Non-pigmented ciliary epithelial cell (primary cell): ENCODE measurements around the gene ABCD3.
A peak's percentile ranks its signal among the peaks of the same experiment; 100 is the strongest.
"Not testable (repeated sequence)": the region's sequence is repeated elsewhere in the genome, so short reads cannot be mapped to it uniquely, and the experiment has no call there.

Experiments
- DNase-seq: peaks from one replicate; pipeline ENCODE4 v3.0.0-alpha.2; 2010; ENCODE audit warnings: low read depth

The ABCD3 gene

GRCh38 chr1:94550800-94551241 is 132.6 kb downstream of the ABCD3 start:
- DNase-seq: no peak

GRCh38 chr1:94551449-94551848 is 133.3 kb downstream of the ABCD3 start:
- DNase-seq: no peak

DNA sequence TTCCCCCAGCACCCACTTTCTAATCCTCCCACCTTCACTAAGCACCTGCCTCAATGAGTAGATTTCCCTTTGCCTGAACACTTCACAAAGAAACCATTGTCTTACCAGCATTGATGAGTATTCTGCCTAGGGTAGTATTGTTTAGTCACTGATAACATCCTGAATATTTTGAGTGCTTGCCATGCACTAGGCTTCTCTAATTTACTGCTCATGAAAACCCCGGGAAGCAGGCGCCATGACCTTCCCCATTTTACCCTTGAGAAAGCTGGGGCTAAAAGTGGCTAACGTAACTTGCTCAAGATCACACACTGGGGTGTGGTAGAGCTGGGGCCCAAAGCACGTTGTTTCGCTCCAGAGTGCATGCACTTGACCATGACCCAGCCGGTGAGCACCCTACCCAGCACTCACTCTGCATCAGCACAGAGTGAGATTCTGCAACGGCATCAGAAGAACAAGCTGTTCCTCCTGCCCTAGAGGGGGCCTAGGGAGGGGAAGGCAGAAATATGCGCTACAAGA is 133.9 kb downstream of the ABCD3 start:
- no peak for DNase-seq

- peak; percentile 22 for DNase-seq
Measured at GRCh38 chr1:94553323-94553730, 135.1 kb downstream of the ABCD3 start.

- no peak for DNase-seq
Measured at GRCh38 chr1:94553931-94554330, 135.7 kb downstream of the ABCD3 start.

DNA sequence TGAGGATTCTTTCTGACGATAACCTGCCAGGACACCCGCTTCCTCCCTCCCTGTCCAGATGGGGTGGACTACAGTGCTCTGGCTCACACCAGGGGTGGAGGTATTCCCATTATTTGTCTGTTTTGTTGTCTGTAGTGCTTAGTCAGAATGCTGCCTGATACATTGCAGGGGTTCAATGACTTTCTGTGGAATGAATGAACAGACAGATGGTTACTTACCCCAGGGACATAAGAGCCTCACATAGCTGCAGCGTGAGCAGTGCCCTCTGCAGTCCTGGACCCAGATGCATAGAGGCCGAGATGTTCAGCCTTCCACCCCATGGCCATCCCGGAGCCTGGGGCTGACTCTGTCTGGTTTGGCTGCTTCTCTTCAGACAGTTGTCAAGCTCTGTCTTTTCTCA is 136.4 kb downstream of the ABCD3 start:
- DNase-seq: no peak

- no peak for DNase-seq
Measured at GRCh38 chr1:94555091-94555490, 136.9 kb downstream of the ABCD3 start.

DNA sequence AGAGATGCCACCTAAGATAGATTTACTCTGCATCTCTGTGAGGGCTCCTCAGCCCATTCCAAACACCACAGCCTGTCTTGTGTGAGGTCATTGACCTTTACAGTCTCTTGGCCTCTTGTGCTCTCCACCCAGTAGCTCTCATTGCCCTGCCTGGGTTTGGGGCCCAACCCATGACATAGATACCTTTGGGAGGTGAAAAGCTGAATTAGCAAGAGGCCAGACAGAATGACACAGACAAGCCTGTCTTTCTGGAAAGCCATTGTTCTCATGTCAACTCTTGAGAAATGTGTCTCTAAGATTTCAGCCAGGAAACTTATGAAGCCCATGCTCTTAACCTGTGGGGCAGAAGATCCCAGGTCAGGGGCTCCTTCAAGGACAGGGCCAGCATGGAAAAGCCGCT is 141.7 kb downstream of the ABCD3 start:
- no peak for DNase-seq

DNA sequence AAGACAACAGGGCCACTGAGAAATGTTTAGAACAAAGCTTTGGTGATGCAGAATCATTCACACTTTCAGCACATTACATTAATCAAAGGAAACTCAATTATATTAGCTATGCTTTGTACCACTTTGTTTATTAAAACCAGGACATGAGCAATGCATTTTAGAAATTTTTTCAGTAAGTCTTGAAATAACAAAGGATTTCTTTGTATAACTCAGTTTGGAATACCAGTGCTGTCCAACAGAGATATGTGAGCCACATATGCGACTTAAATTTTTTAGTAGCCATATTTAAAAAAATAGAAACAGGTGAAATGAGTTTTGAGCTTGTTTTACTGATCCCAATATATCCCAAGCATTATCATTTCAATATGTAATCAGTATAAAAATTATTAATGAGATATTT is 142.1 kb downstream of the ABCD3 start:
- no peak for DNase-seq

- DNase-seq: no peak
Measured at GRCh38 chr1:94562519-94563260, 144.5 kb downstream of the ABCD3 start.

DNA sequence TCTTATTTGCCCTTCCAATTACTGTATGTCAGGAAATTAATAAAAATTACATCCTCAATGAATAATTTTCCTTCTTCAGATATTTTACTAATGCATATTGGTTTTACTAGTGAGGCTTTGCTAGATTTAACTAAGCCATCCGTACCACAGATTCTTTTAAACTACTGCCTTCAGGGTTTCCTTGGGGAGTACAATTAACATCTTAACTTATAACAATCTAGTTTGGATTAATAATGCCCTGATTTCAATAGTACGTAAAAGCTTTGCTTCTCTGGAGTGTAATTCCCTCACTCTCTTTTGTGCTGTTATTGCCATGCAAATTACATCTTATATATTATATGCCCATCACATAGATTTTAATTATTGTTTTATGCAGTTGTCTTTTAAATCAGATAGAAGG is 147.7 kb downstream of the ABCD3 start:
- no peak for DNase-seq

DNA sequence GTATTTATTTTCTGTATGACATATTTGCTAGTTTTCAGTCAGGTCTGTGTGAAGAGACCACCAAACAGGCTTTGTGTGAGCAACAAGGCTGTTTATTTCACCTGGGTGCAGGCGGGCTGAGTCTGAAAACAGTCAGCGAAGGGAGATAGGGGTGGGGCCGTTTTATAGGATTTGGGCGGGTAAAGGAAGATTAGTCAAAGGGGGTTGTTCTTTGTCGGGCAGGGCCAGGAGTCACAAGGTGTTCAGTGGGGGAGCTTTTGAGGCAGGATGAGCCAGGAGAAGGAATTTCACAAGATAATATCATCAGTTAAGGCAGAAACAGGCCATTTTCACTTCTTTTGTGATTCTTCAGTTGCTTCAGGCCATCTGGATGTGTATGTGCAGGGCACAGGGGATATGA is 148.2 kb downstream of the ABCD3 start:
- not testable (repeated sequence) for DNase-seq

DNA sequence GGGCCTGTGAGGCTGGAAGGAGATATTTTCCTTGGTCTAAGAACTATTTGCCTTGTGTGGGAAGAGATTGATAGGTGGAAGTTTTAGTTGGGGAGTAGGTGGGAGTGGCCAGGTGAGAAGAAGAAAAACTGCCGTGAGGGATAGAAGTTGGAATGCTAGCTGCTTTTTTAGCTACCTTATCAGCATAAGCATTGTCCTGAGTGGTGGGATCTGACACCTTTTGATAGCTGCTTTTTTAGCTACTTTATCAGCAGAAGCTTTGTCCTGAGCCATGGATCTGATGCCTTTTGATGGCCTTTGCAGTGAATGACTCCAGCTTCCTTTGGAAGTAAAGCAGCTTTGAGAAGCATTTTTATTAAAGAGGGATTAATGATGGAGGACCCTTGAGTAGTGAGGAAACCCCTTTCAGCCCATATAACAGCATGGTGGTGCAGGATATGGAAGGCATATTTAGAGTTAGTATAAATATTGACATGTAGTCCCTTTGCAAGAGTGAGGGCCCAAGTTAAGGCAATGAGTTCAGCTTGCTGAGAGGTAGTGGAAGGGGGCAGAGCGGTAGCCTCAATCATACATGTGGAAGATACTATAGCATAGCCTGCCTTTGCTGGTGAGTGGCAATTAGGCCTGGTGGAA is 149.9 kb downstream of the ABCD3 start:
- DNase-seq: not testable (repeated sequence)
